Muscle layer of colon (tissue), 2 donors: Measurements from ENCODE around the gene GJA8.
"Not testable (repeated sequence)": the region's sequence is repeated elsewhere in the genome, so short reads cannot be mapped to it uniquely, and the experiment has no call there.

Experiments used
- H3K27ac ChIP-seq: one replicate; pipeline ENCODE4 v1.7.0; 2013; ENCODE audit warnings: low read depth, mild to moderate bottlenecking, low read length, moderate library complexity
- H3K27me3 ChIP-seq, 2 donors: one replicate each; pipeline ENCODE4 v1.7.0; 2013; ENCODE audit warnings: low read length in 2 of 2, mild to moderate bottlenecking in 2 of 2; ENCODE audit not compliant: insufficient read depth in 2 of 2, control insufficient read depth in 1 of 2
- H3K36me3 ChIP-seq: one replicate; pipeline ENCODE4 v1.7.0; 2013; ENCODE audit warnings: mild to moderate bottlenecking, low read length; ENCODE audit not compliant: insufficient read depth
- H3K4me1 ChIP-seq: one replicate; pipeline ENCODE4 v1.7.0; 2013; ENCODE audit warnings: mild to moderate bottlenecking, low read length; ENCODE audit not compliant: insufficient read depth
- H3K4me3 ChIP-seq, 2 donors: one replicate each; pipeline ENCODE4 v1.7.0; 2013; ENCODE audit warnings: low read length in 2 of 2, low read depth in 1 of 2, mild to moderate bottlenecking in 1 of 2, moderate library complexity in 1 of 2
- H3K9ac ChIP-seq: one replicate; pipeline ENCODE4 v1.7.0; 2013; ENCODE audit warnings: low read length
- H3K9me3 ChIP-seq: one replicate; pipeline ENCODE4 v1.7.0; 2013; ENCODE audit warnings: mild to moderate bottlenecking, low read length
- donor health status: abdominal sarcoma.
- donor health status: Adenocarcinoma of cecum.

The GJA8 gene

DNA sequence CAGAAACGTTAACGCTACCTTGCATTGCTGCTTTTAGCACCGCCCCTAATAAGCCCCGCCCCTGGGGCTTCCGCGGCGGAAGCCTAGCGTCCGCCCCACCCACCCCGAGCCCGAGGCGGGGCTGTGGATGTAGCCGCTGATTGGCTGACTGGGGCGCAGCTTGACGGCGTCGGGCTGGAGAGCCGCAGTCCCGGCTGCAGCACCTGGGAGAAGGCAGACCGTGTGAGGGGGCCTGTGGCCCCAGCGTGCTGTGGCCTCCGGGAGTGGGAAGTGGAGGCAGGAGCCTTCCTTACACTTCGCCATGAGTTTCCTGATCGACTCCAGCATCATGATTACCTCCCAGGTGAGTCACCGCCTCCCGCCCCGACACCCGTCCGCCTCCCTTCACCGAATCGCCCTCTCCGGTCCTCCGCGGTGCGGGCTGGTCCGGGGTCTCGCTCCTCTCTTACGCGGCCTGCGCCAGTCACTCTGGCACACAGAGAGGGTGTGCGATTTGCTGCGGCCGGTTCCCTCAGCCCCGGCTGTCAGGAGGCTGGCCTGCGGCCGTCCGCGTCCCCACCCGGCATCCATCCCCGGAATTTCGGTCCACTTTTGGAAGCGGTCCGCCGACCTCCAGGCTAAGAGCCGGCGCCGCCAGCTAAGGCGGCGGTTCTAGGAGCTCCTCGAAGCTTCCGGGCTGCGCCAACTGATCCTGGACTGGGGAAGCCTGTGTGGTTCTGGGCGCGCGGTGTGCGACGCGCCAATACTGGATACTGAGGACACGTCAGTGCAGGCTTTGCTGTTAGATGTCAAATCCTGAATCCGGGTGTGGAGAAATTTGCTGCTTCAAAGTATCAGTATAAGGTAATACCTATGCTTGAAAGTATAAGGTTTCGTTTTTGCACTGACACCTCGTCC is 25.9 kb downstream of the GJA8 start, which contains the start of gene GPR89B:
TSS of gene GPR89B (plus strand) at position 185 of the 897 bp plus-strand sequence. CDS start at position 302, 117 bp downstream.
- H3K9ac ChIP-seq, H3K36me3 ChIP-seq, H3K4me1 ChIP-seq, H3K27me3 ChIP-seq, H3K9me3 ChIP-seq: not testable (repeated sequence)
- peak within 1 kb of the TSS; percentile 58 for H3K27ac ChIP-seq
- peak within 1 kb of the TSS; percentile 37 to 66 for H3K4me3 ChIP-seq

DNA sequence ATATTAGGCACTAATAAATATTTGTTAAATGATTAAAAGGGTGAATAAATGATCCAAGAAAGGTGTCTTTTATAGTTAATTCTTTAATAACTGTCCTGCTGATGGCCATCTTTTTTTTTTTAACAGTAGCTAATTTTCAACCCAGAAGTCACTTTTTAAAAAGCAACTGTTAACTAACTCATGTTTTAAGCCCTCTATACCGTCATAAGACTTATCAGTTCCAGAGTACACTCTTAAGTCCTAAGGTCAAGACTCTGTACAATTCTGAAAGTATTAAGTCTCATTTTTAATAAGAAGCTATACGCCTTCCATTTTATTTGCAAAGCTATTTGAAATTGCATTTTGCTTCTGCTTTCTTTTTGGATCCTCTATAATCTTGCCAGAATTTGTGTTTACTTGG is 28.5 kb downstream of the GJA8 start:
- not testable (repeated sequence) for H3K4me3 ChIP-seq, H3K4me1 ChIP-seq, H3K9me3 ChIP-seq, H3K9ac ChIP-seq, H3K36me3 ChIP-seq, H3K27me3 ChIP-seq, H3K27ac ChIP-seq

DNA sequence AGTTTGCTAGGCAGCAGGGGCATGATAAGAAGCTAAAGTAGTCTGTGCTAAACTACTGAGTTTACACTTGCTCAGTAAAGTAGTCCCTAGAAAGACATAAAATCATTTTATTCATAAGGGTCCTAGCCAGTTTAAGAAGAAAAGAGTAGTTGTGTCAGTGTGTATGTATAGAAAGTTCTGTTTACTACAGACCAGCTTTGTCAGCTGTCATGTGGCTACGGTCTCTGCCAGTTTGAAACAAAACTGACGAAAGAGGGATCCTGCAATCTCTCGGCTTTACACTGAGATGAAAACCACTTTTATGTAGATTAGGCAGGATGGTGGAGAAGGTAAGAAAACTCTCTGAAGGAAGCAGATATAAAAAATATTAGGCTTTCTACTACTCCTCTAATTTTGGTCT is 32.7 kb downstream of the GJA8 start:
- not testable (repeated sequence) for H3K27ac ChIP-seq, H3K27me3 ChIP-seq, H3K4me3 ChIP-seq, H3K36me3 ChIP-seq, H3K9me3 ChIP-seq, H3K9ac ChIP-seq, H3K4me1 ChIP-seq

DNA sequence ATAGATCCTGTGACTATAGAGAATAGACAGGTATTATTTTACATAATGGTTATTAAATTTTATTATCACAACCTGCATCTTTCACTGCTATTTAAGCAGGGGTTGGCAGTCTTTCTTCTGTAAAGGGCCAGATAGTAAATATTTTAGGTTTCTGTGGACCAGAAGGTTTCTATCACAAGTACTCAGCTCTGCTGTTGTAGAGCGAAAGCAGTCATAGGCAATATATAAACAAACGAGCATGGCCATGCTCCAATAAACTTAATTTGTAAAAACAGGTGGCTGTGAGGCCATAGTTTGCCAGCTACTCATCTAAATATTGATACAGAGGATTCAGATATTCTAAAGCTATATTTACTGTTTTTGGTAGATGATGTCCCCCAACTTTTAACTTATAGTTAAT is 37.9 kb downstream of the GJA8 start:
- H3K9me3 ChIP-seq, H3K4me1 ChIP-seq, H3K27me3 ChIP-seq, H3K4me3 ChIP-seq, H3K36me3 ChIP-seq, H3K27ac ChIP-seq, H3K9ac ChIP-seq: not testable (repeated sequence)

DNA sequence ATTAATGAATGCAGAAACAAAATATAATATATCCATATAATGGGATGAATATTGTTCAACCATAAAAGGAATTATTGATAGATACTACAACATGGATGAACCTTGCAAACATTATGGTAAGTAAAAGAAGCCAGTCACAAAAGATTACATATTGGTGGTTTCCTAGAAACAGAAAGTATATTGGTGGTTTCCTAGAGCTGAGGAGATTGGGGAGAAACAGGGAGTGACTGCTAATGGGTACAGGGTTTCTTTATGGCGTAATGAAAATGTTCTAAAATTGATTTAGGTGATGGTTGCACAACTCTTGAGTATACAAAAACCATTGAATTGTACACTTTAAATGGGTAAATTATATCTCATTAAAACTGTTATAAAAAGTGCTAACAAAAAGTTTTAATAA is 40.0 kb downstream of the GJA8 start:
- H3K4me3 ChIP-seq, H3K4me1 ChIP-seq, H3K36me3 ChIP-seq, H3K9ac ChIP-seq, H3K27ac ChIP-seq, H3K27me3 ChIP-seq, H3K9me3 ChIP-seq: not testable (repeated sequence)

GRCh38 chr1:147949517-147949916 is 46.9 kb downstream of the GJA8 start:
- H3K36me3 ChIP-seq, H3K4me1 ChIP-seq, H3K9me3 ChIP-seq, H3K27ac ChIP-seq, H3K27me3 ChIP-seq, H3K4me3 ChIP-seq, H3K9ac ChIP-seq: not testable (repeated sequence)
